Cardiac septum (tissue), 1 donor: ENCODE data around the gene KCTD15. TPM values are rescaled to one million over a fixed set of nuclear protein-coding genes. Genes with fewer than 3 reads are reported as not detected.
"Not testable (repeated sequence)": the region's sequence is repeated elsewhere in the genome, so short reads cannot be mapped to it uniquely, and the experiment has no call there.

Experiments used
- DNase-seq: peaks from one replicate; pipeline ENCODE4 v3.0.0-alpha.2; 2020; ENCODE audit warnings: low spot score
- intact Hi-C: fragments of 100-400 bp; cut with DNase I; formaldehyde crosslinking; loops from one replicate; pipeline ENCODE4 v1.14.0; 2022
- total RNA-seq: library from RNA; stranded (reverse); fragmentation: NEBNext Ultra II Directional; extraction: Animal tissue kit (Norgen Biotek cat#: 25700); gene quantifications from one replicate; pipeline ENCODE4 v1.2.1, GENCODE V29; 2021
- donor health status: DM: no; HTN: no; CAD: no.

The KCTD15 gene
- total RNA-seq, 1 donor from 2014 or later: 20.2 TPM

- no peak for DNase-seq
- intact Hi-C loops: no loop called here
Observed at GRCh38 chr19:33810821-33811220, 14.2 kb downstream of the KCTD15 start.

GRCh38 chr19:33811246-33811645 is 14.6 kb downstream of the KCTD15 start:
- intact Hi-C loops: no loop called here
- peak; percentile 58 for DNase-seq

GRCh38 chr19:33811736-33812387 is 15.2 kb downstream of the KCTD15 start:
- peak; percentile 61 for DNase-seq
- intact Hi-C loops: no loop called here

GRCh38 chr19:33812388-33813330 is 16.0 kb downstream of the KCTD15 start:
- intact Hi-C loops: no loop called here
- peak; percentile 73 for DNase-seq

- DNase-seq: peak; percentile 66
Observed at GRCh38 chr19:33813391-33814101, 16.9 kb downstream of the KCTD15 start.

GRCh38 chr19:33814181-33815165 is 17.8 kb downstream of the KCTD15 start:
- DNase-seq: no peak
- intact Hi-C loops: no loop called here

More at GRCh38 chr19:33813391-33814101, 16.9 kb downstream of the KCTD15 start:
- intact Hi-C loops: no loop called here

- DNase-seq: no peak
- intact Hi-C loops: no loop called here
Observed at GRCh38 chr19:33815380-33816340, 19.0 kb downstream of the KCTD15 start.

GRCh38 chr19:33818411-33818810 is 21.7 kb downstream of the KCTD15 start:
- intact Hi-C loops: no loop called here
- DNase-seq: no peak

GRCh38 chr19:33819078-33819477 is 22.4 kb downstream of the KCTD15 start:
- DNase-seq, intact Hi-C loops: not testable (repeated sequence)

- intact Hi-C loops: no loop called here
Observed at GRCh38 chr19:33819506-33819879, 22.8 kb downstream of the KCTD15 start.

GRCh38 chr19:33819880-33820781 is 23.5 kb downstream of the KCTD15 start:
- intact Hi-C loops: loop anchor here (1.0 kb wide), 2 partner anchors 25 to 85 kb away; no protein-coding TSS in a partner anchor
- peak; percentile 92 for DNase-seq

More at GRCh38 chr19:33819506-33819879, 22.8 kb downstream of the KCTD15 start:
- DNase-seq: no peak

GRCh38 chr19:33821871-33822270 is 25.2 kb downstream of the KCTD15 start:
- intact Hi-C loops: no loop called here
- no peak for DNase-seq

- intact Hi-C loops: no loop called here
- DNase-seq: no peak
Observed at GRCh38 chr19:33823341-33823740, 26.7 kb downstream of the KCTD15 start.

- no peak for DNase-seq
- intact Hi-C loops: no loop called here
Observed at GRCh38 chr19:33825556-33825955, 28.9 kb downstream of the KCTD15 start.

GRCh38 chr19:33826521-33826920 is 29.9 kb downstream of the KCTD15 start:
- intact Hi-C loops: no loop called here
- DNase-seq: no peak

- intact Hi-C loops: no loop called here
- DNase-seq: no peak
Observed at GRCh38 chr19:33828266-33829075, 31.8 kb downstream of the KCTD15 start.
